Esophagus squamous epithelium (tissue), 5 donors: ENCODE results near the gene GPN1. TPM values are rescaled to one million over a fixed set of nuclear protein-coding genes. Genes with fewer than 3 reads are reported as not detected.

Experiments used
- DNase-seq: peaks from one replicate; lab custom pipeline; 2025; lab: John Stamatoyannopoulos, UW
- H3K27ac ChIP-seq, 4 donors: fragments of 200-600 bp; sonication (generic); one replicate each; pipeline ENCODE4 v1.5.1; 2016 to 2019; ENCODE audit warnings: mild to moderate bottlenecking in 1 of 4
- H3K27me3 ChIP-seq, 4 donors: fragments of 200-600 bp; sonication (generic); 1 replicate in 3 of 4; 2 replicates in 1 of 4; pipeline versions ENCODE4 v1.5.1 to v1.6.0; 2017 to 2021; ENCODE audit warnings: antibody characterized with exemption in 1 of 4
- H3K36me3 ChIP-seq, 3 donors: fragments of 200-600 bp; sonication (generic); one replicate each; pipeline ENCODE4 v1.5.1; 2016 to 2019
- H3K4me1 ChIP-seq, 3 donors: fragments of 200-600 bp; sonication (generic); one replicate each; pipeline ENCODE4 v1.5.1; 2017 to 2019
- H3K4me3 ChIP-seq, 4 donors: fragments of 200-600 bp; sonication (generic); 1 replicate in 3 of 4; 2 replicates in 1 of 4; pipeline ENCODE4 v1.5.1; 2016 to 2019; ENCODE audit warnings: mild to moderate bottlenecking in 2 of 4, moderate library complexity in 1 of 4
- H3K9me3 ChIP-seq, 3 donors: fragments of 200-600 bp; sonication (generic); one replicate each; pipeline ENCODE4 v1.5.1; 2016 to 2019
- CTCF ChIP-seq, 6 experiments: fragments of 450-650 bp in 4 of 6; fragments of 200-600 bp in 2 of 6; sonication (generic) in 2 of 6; IDR thresholded peaks; one replicate each; pipeline ENCODE4 v1.5.1; 2016 to 2019; ENCODE audit warnings: antibody characterized with exemption in 6 of 6, mild to moderate bottlenecking in 4 of 6, moderate library complexity in 4 of 6
- POLR2A ChIP-seq, 4 donors: fragments of 450-650 bp; IDR thresholded peaks; one replicate each; pipeline ENCODE4 v1.6.1; 2017; ENCODE audit warnings: antibody characterized with exemption in 4 of 4, mild to moderate bottlenecking in 4 of 4, moderate library complexity in 3 of 4
- WGBS, 2 donors: methylation state at CpG; one replicate each; pipeline ENCODE4 v1.1.5; 2018; 5-methylcytosine and 5-hydroxymethylcytosine counted together
- intact Hi-C: fragments of 100-400 bp; cut with DNase I; formaldehyde crosslinking; loops from one replicate; pipeline ENCODE4 v1.15.0; 2022
- total RNA-seq, 4 donors: library from RNA; depleted of rRNA; stranded (reverse); fragments of >200 nt; gene quantifications; one replicate each; pipeline ENCODE4 v1.1.0, GENCODE V29; 2016
- donor health status: DM: yes; HTN: yes; CAD: no.

GPN1 gene
- total RNA-seq, 4 donors from 2014 or later: 17.3 to 36.4 (median 31.6) TPM

DNA sequence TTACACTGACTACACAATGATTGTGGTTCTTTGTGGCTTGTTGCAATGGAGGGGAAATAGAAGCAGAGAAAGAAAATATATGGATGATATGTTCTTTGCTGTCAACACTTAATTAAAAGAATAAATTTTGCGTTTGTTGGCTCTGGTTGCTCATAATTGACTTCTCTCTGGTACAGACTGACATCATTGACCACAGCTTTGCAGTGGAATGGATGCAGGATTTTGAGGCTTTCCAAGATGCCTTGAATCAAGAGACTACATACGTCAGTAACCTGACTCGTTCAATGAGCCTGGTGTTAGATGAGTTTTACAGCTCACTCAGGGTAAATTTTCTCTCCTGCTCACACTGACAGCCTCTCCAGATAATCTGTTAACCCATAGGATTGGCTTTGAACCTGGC, 9.9 kb downstream of the GPN1 start:
- no peaks in the 10 kb centered on the region for H3K9me3 ChIP-seq
- H3K27me3 ChIP-seq: no peaks in the 10 kb centered on the region
- intact Hi-C loops: no loop called here
- WGBS, 2 donors: 41 to 83% methylated on average over 3 of the region's 3 CpGs
- H3K27ac ChIP-seq: no peak overlapping the region
- DNase-seq: no peak
- H3K36me3 ChIP-seq: peaks cover 17 to 100% (median 43%) of the 10 kb centered on the region in 3 donors
- no peak overlapping the region for H3K4me3 ChIP-seq
- TF ChIP-seq CTCF (IDR thresholded peaks at IDR 0.05) (no peak), POLR2A (IDR thresholded peaks at IDR 0.05) (no peak)
- H3K4me1 ChIP-seq: no peaks in the 10 kb centered on the region

DNA sequence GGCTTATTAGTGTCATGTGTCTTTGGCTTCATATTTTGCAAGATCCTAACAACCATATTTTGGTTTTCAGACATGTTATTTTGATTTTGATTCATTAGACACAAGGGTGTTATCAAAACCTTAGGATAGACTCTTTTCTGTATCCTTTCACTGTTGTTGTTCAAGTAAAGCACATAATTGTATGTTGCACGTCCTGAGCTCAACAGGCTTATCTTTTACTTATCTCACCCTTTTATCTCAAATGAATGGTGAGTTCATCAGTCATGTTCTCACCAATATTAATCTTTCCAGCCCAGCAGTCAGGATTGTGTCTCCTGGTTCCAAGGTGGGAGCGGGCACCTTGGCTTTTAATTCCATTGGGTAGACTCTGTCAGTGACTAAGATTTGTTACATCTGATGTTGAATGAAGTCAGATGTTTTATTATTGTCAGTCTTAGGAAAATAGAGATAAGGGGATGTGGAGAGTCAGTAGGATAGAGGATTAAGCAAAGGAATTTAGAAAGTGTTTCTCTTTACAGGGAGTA, 11.9 kb downstream of the GPN1 start:
- Histone ChIP-seq H3K27me3 (no peaks in the 10 kb centered on the region), H3K27ac (no peak overlapping the region), H3K36me3 (peaks cover 13 to 100% (median 46%) of the 10 kb centered on the region in 3 donors), H3K4me3 (no peak overlapping the region), H3K9me3 (no peaks in the 10 kb centered on the region), H3K4me1 (no peaks in the 10 kb centered on the region)
- no peak for DNase-seq
- TF ChIP-seq POLR2A (IDR thresholded peaks at IDR 0.05) (no peak), CTCF (IDR thresholded peaks at IDR 0.05) (no peak)
- 88 to 89% methylated on average over 2 of the region's 2 CpGs for WGBS, 2 donors
- intact Hi-C loops: no loop called here

DNA sequence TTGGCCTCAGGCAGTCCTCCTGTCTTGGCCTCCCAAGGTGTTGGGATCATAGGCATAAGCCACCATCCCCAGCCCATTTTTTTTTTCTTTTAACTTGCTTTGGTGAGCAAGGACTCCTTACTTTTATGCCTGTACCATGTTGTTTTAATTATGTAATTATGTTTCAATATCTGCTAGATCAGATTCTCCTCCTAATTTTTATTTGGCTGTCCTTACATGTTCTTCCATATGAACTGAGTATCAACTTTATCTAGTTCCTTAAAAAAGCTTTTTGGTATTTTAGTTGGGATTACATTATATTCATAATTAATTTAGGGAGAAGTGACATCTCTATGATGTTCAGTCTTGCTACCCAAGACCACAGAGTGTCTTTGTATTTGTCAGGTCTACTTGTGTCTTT, 16.3 kb downstream of the GPN1 start:
- intact Hi-C loops: no loop called here
- H3K27me3 ChIP-seq: no peaks in the 10 kb centered on the region
- H3K36me3 ChIP-seq: peaks cover 5 to 100% (median 53%) of the 10 kb centered on the region in 3 donors

DNA sequence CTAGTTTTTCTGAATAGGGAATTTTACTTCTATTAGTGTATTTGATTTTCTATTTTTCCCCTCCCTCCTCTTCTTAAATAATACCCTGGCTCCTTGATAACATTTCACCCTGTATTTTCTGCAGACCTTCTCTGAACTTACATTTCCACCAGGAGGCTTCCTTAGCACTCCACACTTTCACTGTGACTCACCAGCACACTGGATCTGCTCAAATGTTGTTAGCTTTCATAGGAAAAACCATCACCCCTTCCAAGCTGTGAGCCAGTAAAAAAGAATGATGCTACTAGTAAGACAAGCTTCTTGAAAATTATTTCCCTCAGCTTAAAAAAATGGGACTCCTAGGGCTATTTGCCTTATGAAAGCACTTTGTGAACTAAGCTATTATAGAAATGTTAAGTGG, 18.4 kb downstream of the GPN1 start:
- intact Hi-C loops: no loop called here
- H3K27me3 ChIP-seq: no peaks in the 10 kb centered on the region
- H3K4me1 ChIP-seq: no peaks in the 10 kb centered on the region
- no peaks in the 10 kb centered on the region for H3K9me3 ChIP-seq
- TF ChIP-seq CTCF (IDR thresholded peaks at IDR 0.05) (no peak), POLR2A (IDR thresholded peaks at IDR 0.05) (no peak)
- no peak overlapping the region for H3K4me3 ChIP-seq
- peaks cover 5 to 100% (median 45%) of the 10 kb centered on the region in 3 donors for H3K36me3 ChIP-seq
- no peak for DNase-seq
- no peak overlapping the region for H3K27ac ChIP-seq

More for the DNA sequence above, 16.3 kb downstream of the GPN1 start:
- Histone ChIP-seq H3K4me3 (no peak overlapping the region), H3K4me1 (no peaks in the 10 kb centered on the region), H3K9me3 (no peaks in the 10 kb centered on the region), H3K27ac (no peak overlapping the region)
- no peak for TF ChIP-seq CTCF (IDR thresholded peaks at IDR 0.05)
- TF ChIP-seq POLR2A (IDR thresholded peaks at IDR 0.05): no peak
- DNase-seq: no peak

GRCh38 chr2:27647737-27648136, 18.9 kb downstream of the GPN1 start:
- 86 to 93% methylated on average over 4 of the region's 4 CpGs for whole genome bisulfite sequencing, 2 donors
- H3K36me3 ChIP-seq: peaks cover 5 to 100% (median 42%) of the 10 kb centered on the region in 3 donors

More at GRCh38 chr2:27647737-27648136, 18.9 kb downstream of the GPN1 start:
- Histone ChIP-seq H3K27ac (no peak overlapping the region), H3K4me1 (no peaks in the 10 kb centered on the region), H3K27me3 (no peaks in the 10 kb centered on the region), H3K9me3 (no peaks in the 10 kb centered on the region), H3K4me3 (no peak overlapping the region)
- TF ChIP-seq CTCF (IDR thresholded peaks at IDR 0.05): no peak
- no peak for TF ChIP-seq POLR2A (IDR thresholded peaks at IDR 0.05)
- intact Hi-C loops: no loop called here
- no peak for DNase-seq
